K562 (cell line): ENCODE measurements around the gene TAL1. TPM values are rescaled to one million over a fixed set of nuclear protein-coding genes. Genes with fewer than 3 reads are reported as not detected.

Experiments
- ATAC-seq: fragments of 200-7000 bp; cut with Tn5 transposase; 3 replicates; pipeline ENCODE4 v1.9.1; 2020; ENCODE audit warnings: moderate library complexity
- BruUV-seq: library from RNA; stranded (reverse); fragments of 400-500 nt; replicated peaks from 2 replicates; lab custom pipeline; 2021; lab: Mats Ljungman, UMichigan
- CTCF ChIA-PET: fragments of 300-600 bp; formaldehyde crosslinking; extraction: SDS; loops from one replicate; lab custom pipeline; 2021; ENCODE audit warnings: low intra/inter-chr PET ratio; lab: Yijun Ruan, JAX
- POLR2A ChIA-PET: fragments of 300-600, 350-650 bp; sonication (Branson Sonifier 250); formaldehyde crosslinking; extraction: SDS; loops from one replicate; lab custom pipeline; 2021; ENCODE audit warnings: antibody characterized with exemption, inconsistent platforms; lab: Yijun Ruan, JAX
- DNase-seq, 4 experiments: peaks; one replicate each; pipeline versions ENCODE4 v3.0.0 to v3.0.0-alpha.2; 2011 to 2018; ENCODE audit warnings: low spot score in 3 of 4, mixed read lengths in 3 of 4; ENCODE audit errors: extremely low read depth in 1 of 4
- FAIRE-seq: peaks from 2 replicates; lab custom pipeline; 2011; peaks lifted over from hg19 to GRCh38; lab: Jason Lieb, UNC
- H2AFZ ChIP-seq: 2 replicates; pipeline ENCODE4 v1.6.0; 2011; ENCODE audit warnings: low read depth, low read length, control low read depth, inconsistent platforms
- H3K27ac ChIP-seq: fragments of 200-600 bp; 3 replicates; pipeline ENCODE4 v1.8.0; 2011; ENCODE audit warnings: low read depth, mild to moderate bottlenecking, control low read depth, inconsistent platforms, low read length, moderate library complexity, mixed read lengths; ENCODE audit errors: extremely low read depth
- H3K27me3 ChIP-seq, 2 experiments: fragments of 300-600 bp in 1 of 2; 2 replicates in 1 of 2; 3 replicates in 1 of 2; pipeline versions ENCODE4 v1.6.0 to v1.8.0; 2011; ENCODE audit warnings: inconsistent platforms in 2 of 2, low read length in 2 of 2, mild to moderate bottlenecking in 1 of 2, mixed read lengths in 1 of 2, moderate library complexity in 1 of 2; ENCODE audit not compliant: control insufficient read depth in 2 of 2, insufficient read depth in 2 of 2
- H3K36me3 ChIP-seq: fragments of 300-600 bp; 3 replicates; pipeline ENCODE4 v1.8.0; 2011; ENCODE audit warnings: mild to moderate bottlenecking, low read length, inconsistent platforms; ENCODE audit not compliant: control insufficient read depth, insufficient read depth
- H3K4me1 ChIP-seq, 2 experiments: fragments of 200-600 bp in 1 of 2; replicated peaks in 1 of 2; 2 replicates in 1 of 2; 3 replicates in 1 of 2; pipeline versions ENCODE4 v1.5.1 to v1.8.0; 2011; ENCODE audit warnings: inconsistent platforms in 2 of 2, low read length in 2 of 2, mild to moderate bottlenecking in 1 of 2, mixed read lengths in 1 of 2, moderate library complexity in 1 of 2; ENCODE audit not compliant: control insufficient read depth in 2 of 2, insufficient read depth in 2 of 2
- H3K4me2 ChIP-seq: 2 replicates; pipeline ENCODE4 v1.6.1; 2011; ENCODE audit warnings: low read length, control low read depth, inconsistent platforms, mixed read lengths; ENCODE audit not compliant: insufficient read depth
- H3K4me3 ChIP-seq: fragments of 200-600 bp; sonication (generic), shearing (Covaris generic); 2 replicates; pipeline ENCODE4 v1.5.1; 2016; ENCODE audit warnings: control low read depth, inconsistent platforms
- H3K79me2 ChIP-seq: fragments of 200-600 bp; 3 replicates; pipeline ENCODE4 v1.8.0; 2011; ENCODE audit warnings: low read length, inconsistent platforms; ENCODE audit not compliant: control insufficient read depth, insufficient read depth
- H3K9ac ChIP-seq, 2 experiments: 2 replicates each; pipeline versions ENCODE4 v1.6.0 to v1.6.1; 2011; ENCODE audit warnings: low read depth in 2 of 2, low read length in 2 of 2, control low read depth in 1 of 2, inconsistent platforms in 1 of 2, mild to moderate bottlenecking in 1 of 2, mixed read lengths in 1 of 2; ENCODE audit not compliant: insufficient read depth in 1 of 2
- H3K9me1 ChIP-seq: one replicate; pipeline ENCODE4 v1.6.0; 2011; ENCODE audit warnings: inconsistent platforms, mild to moderate bottlenecking, low read length, moderate library complexity; ENCODE audit not compliant: control insufficient read depth, insufficient read depth
- H3K9me3 ChIP-seq: replicated peaks from 2 replicates; pipeline ENCODE4 v1.5.1; 2011; ENCODE audit warnings: low read depth, low read length, inconsistent platforms; ENCODE audit not compliant: control insufficient read depth, insufficient read depth
- H4K20me1 ChIP-seq: replicated peaks from 2 replicates; pipeline ENCODE4 v1.6.1; 2011; ENCODE audit warnings: low read length, inconsistent platforms, mixed read lengths; ENCODE audit not compliant: control insufficient read depth, insufficient read depth
- CHD1 ChIP-seq: fragments of 200-600 bp; sonication (generic); IDR thresholded peaks from one replicate; pipeline ENCODE4 v1.6.1; 2012; ENCODE audit warnings: mild to moderate bottlenecking, moderate library complexity, low read length, inconsistent platforms
- CTCF ChIP-seq, 3 experiments: IDR thresholded peaks in 2 of 3; conservative IDR thresholded peaks in 1 of 3; 2 replicates each; pipeline ENCODE4 v1.5.1; 2011 to 2012; ENCODE audit warnings: low read length in 3 of 3, mild to moderate bottlenecking in 3 of 3, control low read depth in 2 of 3, improper control_type of control experiment in 1 of 3, inconsistent platforms in 1 of 3, low read depth in 1 of 3, mixed read lengths in 1 of 3, moderate library complexity in 1 of 3; ENCODE audit not compliant: insufficient read depth in 2 of 3
- EZH2 ChIP-seq: IDR thresholded peaks from 2 replicates; pipeline ENCODE4 v1.6.1; 2012; ENCODE audit warnings: low read depth, mild to moderate bottlenecking, inconsistent platforms, low read length, borderline replicate concordance
- MLLT1 ChIP-seq, 2 experiments: fragments of 450-650 bp; IDR thresholded peaks; 2 replicates each; pipeline ENCODE4 v1.6.1; 2016
- NR4A1 ChIP-seq, 2 experiments: fragments of 250-450 bp in 1 of 2; fragments of 450-650 bp in 1 of 2; sonication (Bioruptor Pico) in 1 of 2; IDR thresholded peaks; 2 replicates each; pipeline versions ENCODE4 v1.4.0 to v1.6.1; 2016 to 2020; ENCODE audit warnings: mild to moderate bottlenecking in 2 of 2, missing compliant biosample characterization in 1 of 2, missing genetic modification characterization in 1 of 2, moderate library complexity in 1 of 2
- RB1 ChIP-seq: fragments of 450-650 bp; IDR thresholded peaks from 2 replicates; pipeline ENCODE4 v1.6.1; 2017; ENCODE audit warnings: low read depth, mild to moderate bottlenecking
- ZBTB43 ChIP-seq: sonication (generic); formaldehyde crosslinking; IDR thresholded peaks from 2 replicates; pipeline ENCODE4 v1.8.0; 2023; ENCODE audit warnings: mild to moderate bottlenecking, missing genetic modification reagents
- ZNF280A ChIP-seq: fragments of 450-650 bp; IDR thresholded peaks from 2 replicates; pipeline ENCODE4 v1.6.1; 2018; ENCODE audit warnings: mild to moderate bottlenecking, low read depth; ENCODE audit not compliant: partially characterized antibody
- ZNF511 ChIP-seq: sonication (generic); formaldehyde crosslinking; IDR thresholded peaks from 2 replicates; pipeline ENCODE4 v1.8.0; 2022; ENCODE audit warnings: mild to moderate bottlenecking, missing genetic modification reagents
- WGBS: fragments of 100-300 bp; shearing (Covaris generic); methylation state at CpG from one replicate; pipeline ENCODE4 v1.1.6; 2016; ENCODE audit warnings: low coverage, mixed read lengths; ENCODE audit not compliant: insufficient coverage; ENCODE audit errors: missing lambda C conversion rate; 5-methylcytosine and 5-hydroxymethylcytosine counted together
- in situ Hi-C: fragments of 300-500 bp; cut with MboI; formaldehyde crosslinking; loops from 4 replicates; pipeline ENCODE4 v1.15.0; 2018; ENCODE audit warnings: inconsistent platforms, mixed read lengths
- intact Hi-C: fragments of 100-400 bp; cut with micrococcal nuclease; formaldehyde crosslinking; loops from 2 replicates; pipeline ENCODE4 v1.14.2; 2022
- polyA plus RNA-seq, 8 experiments: library from polyadenylated mRNA; depleted of rRNA in 4 of 8; stranded (reverse) in 5 of 8; unstranded in 3 of 8; fragments of >200 nt; fragmentation: Nextera tagmentation in 2 of 8; fragmentation: Illumina TruSeq in 1 of 8; extraction: Ambion mirVana in 2 of 8; extraction: Trizol in 1 of 8; gene quantifications; 2 replicates each; pipeline versions ENCODE4 v1.2.1 to v1.2.3, GENCODE V29; 2011 to 2014; ENCODE audit warnings: inconsistent platforms in 1 of 8, missing spikeins in 1 of 8
- total RNA-seq, 7 experiments: library from RNA; depleted of rRNA in 6 of 7; stranded (reverse); fragments of >200 nt in 6 of 7; fragmentation: Illumina TruSeq in 2 of 7; extraction: Trizol in 2 of 7; gene quantifications; 2 replicates each; pipeline versions ENCODE4 v1.2.1 to v1.2.3, GENCODE V29; 2011 to 2021; ENCODE audit warnings: low replicate concordance in 1 of 7

TAL1 gene
- total and polyA plus RNA-seq, 9 of the 15 experiments (the other 6 are each of a cell fraction or from before 2014, with no cell fraction given): 18.5 to 106 (median 59.7) TPM

- peak; percentile 29; the same call in 1 of the 2 replicates for TF ChIP-seq RB1
- peak; percentile 94 for TF ChIP-seq CHD1
Measured at GRCh38 chr1:47230692-47231300, 1.2 kb downstream of the TAL1 start (continued).

GRCh38 chr1:47229886-47230691 is 1.9 kb downstream of the TAL1 start:
- Histone ChIP-seq H2AFZ (no peak overlapping the region), H3K79me2 (peaks cover 67% of the 10 kb centered on the region), H3K9ac (peak overlapping the region; percentile 99 to 100), H3K27me3 (no peaks in the 10 kb centered on the region), H3K4me3 (peak overlapping the region; percentile 62), H3K36me3 (peaks cover 26% of the 10 kb centered on the region), H3K4me2 (peak overlapping the region; percentile 93), H4K20me1 (no peaks in the 10 kb centered on the region; the same call in 1 of the 2 replicates), H3K27ac (peak overlapping the region; percentile 97), H3K9me1 (peaks cover 10% of the 10 kb centered on the region), H3K9me3 (no peaks in the 10 kb centered on the region), H3K4me1 (peaks cover 41 to 42% of the 10 kb centered on the region in 2 experiments)
- ChIA-PET CTCF (no interaction called here), POLR2A (interaction anchor here (0.5 to 5.2 kb wide), 15 partner anchors 9 to 772 kb away, joined by 3 to 80 read pairs (median 4); partner anchors contain the start of genes CMPK1, PDZK1IP1 and STIL)
- no peak for FAIRE-seq
- DNase-seq: no peak
- BruUV-seq: no TSS peak
- under 1% methylated on average over 23 of the region's 23 CpGs for WGBS
- intact Hi-C loops (loop anchor here (1.0 to 5.0 kb wide), 5 partner anchors 17 to 102 kb away; partner anchors contain the start of genes CMPK1 and STIL), in situ Hi-C loops (no loop called here)
- ATAC-seq: no peak
- TF ChIP-seq CTCF (IDR thresholded peaks at IDR 0.05 in 2 of 3, conservative IDR thresholded peaks at IDR 0.05 in 1 of 3; ENCODE audit: insufficient read depth in 2 of 3, low read depth in 1 of 3, low read length in 3 of 3) (no peak), MLLT1 (IDR thresholded peaks at IDR 0.05) (peak in 1 of 2 experiments; percentile 42; a peak in 1 of 4 replicates), EZH2 (no peak), ZBTB43 (0 out of 2 replicates have a peak, but pooled peaks have one; percentile 7), NR4A1 (CRISPR knock-in tag; IDR thresholded peaks at IDR 0.05) (no peak), NR4A1 (tag; IDR thresholded peaks at IDR 0.05) (no peak), ZNF511 (CRISPR knock-in tag) (no peak), ZNF280A (no peak)
